GM21825 (cell line): ENCODE measurements around the gene CNDP2.

Experiments
- ATAC-seq: cut with Tn5 transposase; IDR thresholded peaks from one replicate; pipeline ENCODE4 v1.9.1; 2021; ENCODE audit warnings: mild to moderate bottlenecking, moderate library complexity; ENCODE audit not compliant: unreplicated experiment

Gene CNDP2

DNA sequence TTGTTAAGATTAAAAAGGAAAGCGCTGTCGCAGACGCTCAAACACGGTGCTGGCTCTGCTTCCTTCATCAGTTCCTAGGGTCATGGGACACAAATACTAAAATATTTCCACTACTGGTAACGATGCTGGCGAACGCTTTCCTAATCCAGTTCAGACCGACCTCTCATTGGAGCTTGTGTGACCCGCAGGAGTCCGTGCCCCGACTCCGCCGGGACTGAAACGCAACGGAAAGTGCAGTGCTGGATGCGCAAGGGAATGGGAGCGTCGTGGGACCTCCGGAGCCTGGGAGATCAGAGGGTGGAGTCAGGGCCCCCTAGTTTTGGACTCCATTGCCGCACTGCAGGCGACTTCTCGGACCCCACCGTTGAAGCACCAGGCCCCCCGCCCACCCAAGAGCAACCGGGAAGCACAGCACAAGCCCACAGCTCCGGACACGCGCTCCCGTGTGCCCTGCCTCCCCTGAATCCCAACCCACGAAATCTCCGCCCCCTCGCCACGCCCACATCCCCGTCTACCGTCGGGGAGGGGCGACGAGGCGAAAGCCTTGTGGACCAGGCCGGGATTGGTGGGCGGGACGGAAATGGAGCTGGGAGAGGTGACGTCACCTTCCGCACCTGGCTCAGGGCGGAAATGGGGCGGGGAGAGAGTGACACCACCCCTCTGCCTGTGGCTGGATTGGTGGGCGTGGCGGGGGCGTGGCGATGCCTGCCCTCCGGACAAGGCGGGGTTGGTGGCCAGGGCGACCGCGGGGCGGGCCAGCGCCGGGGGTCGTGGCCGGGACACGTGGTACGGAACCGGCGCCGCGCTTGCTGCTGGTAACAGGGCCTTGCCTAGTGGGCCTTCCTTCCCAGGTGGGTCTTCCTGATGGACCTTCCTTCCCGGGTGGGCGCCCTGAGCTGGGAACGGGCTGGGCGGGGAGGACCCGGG is at the start of gene CNDP2:
CNDP2 (plus strand) TSS at position 783 of the 927 bp plus-strand sequence. CDS start 3,611 bp downstream, outside the sequence.
- peak; percentile 73 for ATAC-seq

DNA sequence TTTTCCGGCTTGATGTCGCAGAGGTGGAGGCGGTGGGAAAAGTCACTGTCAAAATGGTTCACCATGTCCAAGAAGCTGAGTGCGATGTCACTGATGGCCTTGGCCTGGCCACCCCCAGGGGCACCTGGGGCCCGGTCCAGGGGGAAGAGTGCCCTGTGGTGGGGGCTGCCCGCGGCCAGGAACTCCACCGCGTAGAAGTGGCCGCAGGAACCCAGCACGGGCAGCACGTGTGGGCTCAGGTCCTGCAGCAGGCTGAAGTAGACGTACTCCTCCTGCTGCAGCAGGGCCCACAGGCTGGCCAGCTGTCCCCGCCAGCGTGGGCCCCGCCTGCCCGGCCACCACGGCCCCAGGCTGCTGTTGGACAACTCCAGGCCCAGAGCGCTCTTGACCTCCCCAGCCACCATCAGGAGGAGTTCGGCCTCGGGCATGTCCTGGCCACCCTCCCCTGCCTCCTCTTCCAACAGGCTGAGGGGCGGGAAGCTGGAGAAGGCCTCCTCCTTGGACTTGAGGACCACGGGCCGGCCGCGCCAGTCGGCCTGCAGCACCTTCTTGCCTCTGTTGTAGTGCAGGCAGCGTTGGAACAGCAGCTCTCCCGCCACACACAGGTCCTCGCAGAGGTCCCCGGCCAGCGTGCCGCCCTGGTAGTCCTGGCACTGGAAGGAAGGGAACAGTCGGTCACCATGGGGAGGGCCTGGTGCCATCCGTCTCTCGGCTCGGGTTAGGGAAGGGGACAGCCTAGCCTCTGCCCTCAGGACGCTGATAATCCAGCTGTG is 49.3 kb upstream of the CNDP2 start:
- ATAC-seq = no peak

DNA sequence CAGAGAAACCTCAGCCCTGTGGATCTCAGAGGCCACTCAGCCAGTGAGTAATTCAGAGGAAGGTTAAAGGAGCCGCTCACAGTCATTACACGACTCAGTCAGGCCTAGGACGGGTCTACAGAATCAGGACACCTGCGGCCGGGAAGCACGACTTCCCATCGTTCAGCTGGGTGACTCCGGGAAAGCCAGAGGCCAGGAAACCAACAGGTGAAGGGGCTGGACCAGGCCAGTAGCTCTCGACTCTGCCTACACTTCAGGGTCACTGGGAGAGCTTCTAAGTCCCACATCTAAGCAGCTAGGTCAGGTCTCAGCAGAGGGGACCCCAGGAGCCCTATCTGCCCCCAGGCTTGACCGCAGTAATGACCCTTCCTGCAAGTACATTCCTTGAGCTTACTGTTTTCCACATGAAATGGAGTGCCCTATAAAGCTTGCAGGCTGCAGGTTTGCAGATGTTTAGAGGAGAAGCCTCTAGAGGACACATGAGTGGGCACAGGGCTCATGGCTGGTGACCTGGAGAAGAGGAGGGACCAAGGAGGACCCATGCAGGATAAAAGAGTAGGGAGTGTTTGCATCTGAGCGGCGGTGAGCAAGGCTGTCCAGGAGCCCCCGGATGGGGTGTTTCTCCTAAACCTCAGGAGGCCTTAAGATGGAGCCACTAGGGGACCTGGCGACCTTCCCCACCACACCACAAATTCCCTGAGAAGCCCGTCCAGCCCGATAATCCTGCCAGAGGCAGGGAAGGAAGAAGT is 48.6 kb upstream of the CNDP2 start:
- no peak for ATAC-seq

DNA sequence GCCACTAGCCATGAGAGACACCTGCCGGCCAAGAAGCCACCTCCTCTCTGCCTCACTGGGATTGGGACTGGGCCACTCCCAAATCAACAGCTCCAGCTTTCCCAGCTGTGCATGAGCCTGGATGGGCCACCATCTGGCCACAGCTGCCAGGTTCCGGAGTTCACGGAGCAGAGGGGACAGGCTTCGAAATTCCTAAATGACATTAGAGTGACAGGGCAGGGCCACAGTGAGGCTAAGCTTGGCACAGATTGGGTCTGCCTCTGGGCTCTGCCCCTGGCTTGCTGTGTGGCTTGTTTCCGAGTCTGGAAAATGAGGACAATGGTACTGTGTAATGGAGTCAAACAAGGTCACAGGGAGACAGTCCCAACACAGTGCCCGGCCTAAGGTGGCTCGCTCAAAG is 45.5 kb upstream of the CNDP2 start:
- ATAC-seq = no peak

DNA sequence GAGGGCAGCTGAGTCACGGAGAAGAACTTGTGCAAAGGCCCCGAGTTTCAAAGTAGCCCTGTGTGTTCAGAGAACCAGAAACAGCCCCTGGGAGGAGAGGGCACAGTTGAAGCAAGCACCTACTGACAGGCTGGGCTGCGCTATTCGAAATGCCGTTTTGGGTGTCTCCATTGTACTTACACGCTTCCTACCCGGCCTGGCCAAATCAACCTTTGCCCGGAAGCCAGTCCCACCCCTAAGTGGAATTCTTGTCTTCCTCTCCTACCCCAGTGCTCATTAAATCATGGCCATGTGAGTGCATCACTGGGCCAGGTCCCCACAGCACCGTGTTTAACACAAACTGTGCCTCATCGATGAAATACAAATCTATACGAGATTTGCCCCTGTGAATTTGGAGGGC is 45.0 kb upstream of the CNDP2 start:
- ATAC-seq = no peak

DNA sequence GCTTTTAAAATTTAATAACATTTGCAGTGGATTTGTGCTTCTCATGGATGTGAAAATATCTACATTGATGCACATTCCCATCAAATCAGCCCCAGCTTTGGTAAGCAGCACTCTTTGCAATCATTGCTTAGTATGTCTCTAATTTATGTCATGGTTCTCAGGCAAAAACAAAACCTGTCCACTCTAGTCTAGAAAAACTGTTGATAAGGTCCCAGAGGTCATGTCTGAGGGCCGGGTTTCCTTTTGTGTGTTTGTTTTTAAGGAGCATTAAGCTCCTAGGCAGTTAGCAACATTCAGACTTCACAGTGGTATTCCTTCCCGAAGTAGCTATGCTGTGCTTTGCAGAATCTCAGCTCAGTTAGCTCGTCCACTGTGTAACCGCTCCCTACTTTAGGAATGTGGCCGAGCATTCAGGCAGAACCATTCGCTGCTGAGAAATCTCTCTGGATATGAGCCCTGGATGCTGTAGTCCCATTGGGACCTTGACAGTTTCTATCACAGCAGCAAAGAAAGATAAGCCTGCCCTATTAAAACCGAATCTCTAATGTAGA is 43.1 kb upstream of the CNDP2 start:
- no peak for ATAC-seq

DNA sequence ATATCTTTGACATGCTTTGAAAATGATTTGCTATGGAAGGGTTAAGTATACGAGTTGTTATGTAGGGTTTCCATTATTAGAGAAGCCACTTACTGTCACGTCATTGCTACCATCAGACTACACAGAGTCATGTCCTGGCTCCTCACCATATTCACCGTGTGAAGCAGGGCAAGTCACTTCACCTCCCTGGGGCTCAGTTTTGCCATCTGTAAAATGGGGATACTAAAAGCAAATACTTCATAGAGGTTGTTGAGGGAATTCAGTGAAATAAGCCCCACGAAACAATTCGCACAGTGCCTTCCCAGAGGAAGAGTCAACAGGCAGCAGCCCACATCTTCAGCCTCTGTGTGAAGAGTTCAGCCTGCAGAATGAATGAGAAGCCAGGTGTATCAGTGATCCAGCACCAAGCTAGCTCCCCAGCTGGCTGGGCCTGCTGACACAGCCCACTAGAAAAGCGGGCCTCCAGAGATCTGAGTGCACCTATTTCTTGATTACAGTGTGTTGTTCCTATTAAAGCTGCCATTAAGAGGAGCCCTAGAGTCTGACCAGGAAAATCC is 42.4 kb upstream of the CNDP2 start:
- no peak for ATAC-seq

DNA sequence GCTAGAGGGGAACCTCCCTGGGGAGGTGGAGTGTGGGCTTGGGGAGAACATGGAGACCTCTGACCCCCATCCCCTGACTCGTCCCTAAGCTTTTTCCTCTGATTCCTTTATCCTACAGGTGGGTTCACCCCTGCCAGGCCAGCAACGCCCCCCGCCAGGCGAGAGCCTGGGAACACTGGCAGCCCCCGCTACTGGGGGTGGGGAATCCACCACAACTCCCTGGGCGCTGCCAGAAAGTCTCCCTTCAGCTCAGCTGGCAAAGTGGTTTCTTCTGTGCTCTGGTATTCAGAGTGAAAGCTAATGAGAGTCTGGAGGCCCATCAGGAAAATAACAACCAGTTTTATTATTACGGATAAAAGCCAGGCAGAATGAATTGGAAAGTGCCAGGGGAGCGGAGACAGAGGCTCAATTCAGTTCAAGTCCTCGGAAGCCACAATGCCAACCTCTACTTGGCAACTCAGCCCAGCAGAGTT is 41.8 kb upstream of the CNDP2 start:
- ATAC-seq = no peak

DNA sequence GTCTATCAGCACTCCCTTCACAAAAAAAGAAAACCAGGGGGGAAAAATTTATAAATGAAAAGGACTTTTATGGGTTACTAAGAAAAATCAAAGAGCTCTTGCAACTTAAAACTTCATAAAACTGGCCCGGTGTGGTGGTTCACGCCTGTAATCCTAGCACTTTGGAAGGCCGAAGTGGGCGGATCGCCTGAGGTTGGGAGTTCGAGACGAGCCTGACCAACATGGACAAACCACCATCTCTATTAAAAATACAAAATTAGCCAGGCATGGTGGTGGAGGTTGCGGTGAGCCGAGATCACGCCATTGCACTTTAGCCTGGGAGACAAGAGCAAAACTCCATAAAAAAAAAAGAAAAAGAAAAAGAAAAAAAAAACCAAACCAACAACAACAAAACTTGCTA is 40.8 kb upstream of the CNDP2 start:
- ATAC-seq = no peak

DNA sequence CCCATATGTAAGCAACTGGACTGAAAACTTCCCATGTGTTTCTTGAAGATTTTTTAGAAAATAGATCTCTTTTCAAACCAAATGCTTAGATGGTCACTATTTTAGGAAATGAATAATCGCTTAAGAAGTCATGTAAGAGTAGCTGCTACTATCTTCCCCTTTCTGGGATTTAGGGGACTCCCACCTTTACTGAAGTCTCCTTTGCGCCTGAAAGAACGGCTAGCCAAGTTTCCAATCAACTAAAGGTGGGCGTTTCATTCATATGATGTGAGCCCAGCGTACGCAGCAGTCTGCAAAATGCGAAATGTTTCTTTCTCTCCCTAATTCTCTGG is 40.2 kb upstream of the CNDP2 start:
- no peak for ATAC-seq

DNA sequence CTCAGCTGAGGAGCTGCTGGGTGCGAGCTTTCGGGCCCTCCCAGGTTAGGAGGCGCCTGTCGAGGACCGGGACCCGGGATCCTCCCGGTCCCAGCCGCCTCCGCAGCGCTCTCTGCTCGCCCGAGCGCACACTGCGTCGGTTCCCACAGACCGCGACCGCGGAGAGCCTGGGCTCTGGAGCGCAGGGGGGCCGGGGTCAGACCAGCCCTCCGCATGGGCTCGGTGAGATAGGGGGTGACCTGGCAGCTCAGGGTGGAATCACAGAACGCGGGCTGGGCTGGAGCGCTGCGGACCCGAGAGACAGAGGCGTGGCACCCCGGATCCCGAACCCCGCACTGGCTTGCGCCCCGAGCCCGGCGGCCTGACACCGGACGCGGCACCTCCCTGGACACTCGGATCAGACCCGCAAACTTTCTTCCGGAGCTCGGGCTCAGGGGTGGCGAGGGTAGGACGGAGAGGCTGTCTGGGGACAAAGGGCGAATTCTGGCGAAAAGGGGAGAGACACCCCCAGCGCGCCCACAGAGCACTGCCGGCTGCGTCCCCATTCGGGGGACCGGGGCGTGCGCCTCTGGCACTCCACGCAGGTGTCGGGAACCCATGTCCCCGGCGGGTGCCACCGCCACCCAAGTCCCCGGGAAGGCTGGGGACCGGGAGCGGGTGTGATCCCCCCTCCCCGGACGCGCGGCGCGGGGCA is 39.7 kb upstream of the CNDP2 start:
- ATAC-seq = no peak

DNA sequence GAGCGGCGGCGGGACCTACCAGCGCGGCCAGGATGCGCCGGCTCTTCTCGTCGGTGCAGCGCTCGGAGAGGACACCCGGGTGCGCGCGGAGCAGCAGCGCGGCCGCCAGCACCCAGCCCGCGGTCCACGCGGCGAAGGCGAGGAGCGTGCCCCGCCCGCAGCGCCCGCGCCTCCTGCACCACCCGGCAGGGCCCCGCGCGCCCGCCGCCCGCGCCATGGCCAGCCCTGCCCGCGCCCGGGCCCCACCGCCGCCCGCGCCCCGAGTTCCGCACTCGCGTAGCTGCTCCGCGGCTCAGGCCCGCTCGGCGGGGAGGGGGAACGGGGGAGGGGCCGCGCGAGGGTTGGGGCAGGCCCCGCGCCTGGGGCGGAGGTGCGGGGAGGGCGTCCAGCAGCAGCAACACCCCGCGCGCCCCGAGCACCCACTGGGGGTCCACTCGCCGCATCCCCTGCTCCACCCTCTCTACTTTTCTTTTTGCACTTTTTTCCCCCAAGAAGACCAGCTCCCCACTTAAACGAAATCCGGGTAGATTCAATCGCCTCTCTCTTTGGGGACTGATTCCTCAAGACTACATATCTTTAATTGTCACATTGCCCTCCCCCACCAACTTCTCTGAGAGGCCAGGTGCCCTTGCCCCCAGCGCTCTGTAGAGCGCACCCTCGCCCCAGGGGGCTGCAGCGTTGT is 39.0 kb upstream of the CNDP2 start, which contains the start of gene DIPK1C:
DIPK1C (minus strand) TSS at position 266 of the 682 bp plus-strand sequence; CDS start at position 217, 49 bp downstream.
- no peak for ATAC-seq

DNA sequence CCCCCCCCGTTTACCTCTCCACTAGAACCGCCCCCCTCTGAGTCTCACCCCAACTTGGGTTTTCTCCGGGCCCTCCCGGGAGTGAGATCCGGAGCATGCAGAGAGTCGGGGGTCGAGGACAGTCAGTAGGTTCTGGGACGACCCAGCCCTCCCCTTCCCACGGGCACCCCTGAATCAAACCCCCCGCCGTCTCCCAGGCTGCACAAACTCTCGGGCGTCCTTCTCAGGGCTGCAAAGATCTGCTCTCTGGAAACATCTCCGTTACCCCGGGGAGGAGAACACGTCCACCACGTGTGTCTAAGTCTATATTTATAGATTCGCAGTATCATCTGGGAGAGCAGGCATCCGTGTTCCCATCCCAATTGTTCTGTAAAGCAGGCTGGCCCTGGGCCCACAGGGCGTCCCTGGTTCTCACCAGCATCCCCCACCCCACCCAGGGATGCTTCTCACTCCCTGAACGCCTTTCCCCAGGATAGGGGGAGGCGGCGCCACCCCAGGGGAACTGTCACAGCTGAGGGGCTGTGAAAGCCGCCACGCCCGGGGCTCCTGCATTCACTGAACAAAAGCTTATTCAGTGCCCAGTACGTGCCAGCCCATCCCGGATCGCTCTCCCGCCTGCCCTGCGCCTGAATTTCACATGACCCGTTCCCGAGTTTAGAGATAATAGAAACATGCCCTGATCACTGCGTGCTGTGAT is 38.3 kb upstream of the CNDP2 start:
- no peak for ATAC-seq

DNA sequence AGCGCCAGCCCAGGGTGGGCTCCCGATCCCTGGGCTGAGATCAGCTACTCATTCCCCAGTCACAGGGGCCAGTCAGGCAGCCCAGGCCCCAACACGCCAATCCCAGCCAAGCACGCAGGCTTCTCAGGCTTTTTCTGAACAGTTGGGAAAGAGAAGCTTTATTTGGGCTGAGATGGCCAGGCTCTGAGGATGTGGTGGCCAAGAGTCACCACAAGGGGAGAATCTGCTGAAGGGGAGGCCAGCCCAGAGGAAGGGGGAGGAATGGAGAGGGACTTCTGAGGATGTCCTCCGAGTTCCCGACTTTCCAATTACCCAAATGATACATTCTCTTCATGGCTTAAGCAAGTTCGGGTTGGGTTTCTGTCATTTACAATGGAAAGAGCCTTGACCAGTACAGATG is 36.3 kb upstream of the CNDP2 start:
- no peak for ATAC-seq

DNA sequence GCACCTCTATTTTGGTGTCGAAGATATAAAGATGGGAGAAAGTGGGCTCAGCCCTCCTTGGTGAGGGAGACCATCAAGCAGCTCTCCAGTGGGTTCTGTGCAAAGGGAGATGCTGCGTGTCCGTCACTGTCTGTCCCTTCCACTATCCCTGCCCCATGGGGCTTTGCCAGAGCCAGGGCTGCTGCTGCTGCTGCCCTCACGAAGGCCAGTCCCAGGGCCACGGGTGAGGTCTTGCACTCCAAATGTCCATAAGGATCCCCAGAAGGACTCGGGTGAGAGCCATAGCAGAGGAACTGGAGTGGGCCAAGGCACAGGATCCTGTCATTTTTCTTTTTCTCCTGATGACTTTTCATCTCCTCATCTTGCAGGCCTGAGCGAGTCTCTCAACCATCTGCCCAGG is 35.3 kb upstream of the CNDP2 start:
- ATAC-seq = no peak

DNA sequence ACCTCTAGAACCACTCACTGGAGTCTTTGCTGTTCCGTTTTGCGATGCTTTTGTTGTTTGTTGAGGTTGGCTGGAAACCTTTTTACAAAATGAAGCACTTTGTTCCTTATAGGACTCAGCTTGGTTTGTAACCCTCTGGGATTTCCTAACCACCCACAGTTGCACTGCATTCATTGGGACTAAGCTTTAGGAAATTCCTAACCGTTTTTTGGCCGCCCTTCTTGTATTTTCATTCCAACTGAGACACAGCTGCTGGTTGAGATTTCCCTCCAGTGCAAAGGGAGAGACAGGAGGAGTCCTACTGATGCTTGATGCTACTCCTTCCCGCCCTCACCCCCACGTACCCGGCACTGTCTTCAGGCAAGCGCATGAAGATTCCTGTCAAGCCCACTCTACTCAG is 32.9 kb upstream of the CNDP2 start:
- no peak for ATAC-seq

DNA sequence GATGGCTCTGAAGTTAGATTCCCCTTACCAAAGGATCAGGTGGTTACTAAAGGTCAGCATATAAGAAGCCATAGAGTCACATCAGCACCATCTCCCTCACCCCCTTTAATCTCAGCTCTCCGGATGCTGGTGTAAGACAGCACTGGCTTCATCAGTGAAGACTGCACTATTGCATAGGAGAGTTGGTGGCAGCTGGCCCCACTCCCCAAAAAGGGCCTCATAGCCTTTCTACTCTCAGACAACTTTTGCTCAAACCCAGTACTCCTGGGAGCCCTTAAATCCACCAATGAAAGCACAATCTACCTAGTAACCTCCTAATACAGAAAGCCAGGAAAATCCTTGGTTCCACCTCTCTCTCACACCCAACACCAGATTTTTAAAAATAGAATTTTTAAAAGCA is 32.2 kb upstream of the CNDP2 start:
- no peak for ATAC-seq

DNA sequence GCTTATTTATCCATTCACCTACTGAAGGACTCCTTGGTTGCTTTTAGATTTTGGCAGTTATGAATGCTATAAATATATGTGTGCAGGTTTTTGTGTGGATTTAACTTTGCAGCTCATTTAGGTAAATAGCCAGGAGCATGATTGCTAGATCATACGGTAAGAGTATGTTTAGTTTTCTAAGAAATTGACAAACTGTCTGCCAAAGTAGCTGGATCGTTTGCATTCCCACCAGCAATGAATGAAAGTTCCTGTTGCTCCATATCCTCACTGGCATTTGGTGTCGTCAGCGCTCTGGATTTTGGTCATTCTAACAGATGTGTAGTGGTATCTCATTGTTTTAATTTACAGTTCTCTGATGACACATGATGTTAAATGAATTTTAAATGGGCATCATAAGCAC is 30.4 kb upstream of the CNDP2 start:
- ATAC-seq = no peak

DNA sequence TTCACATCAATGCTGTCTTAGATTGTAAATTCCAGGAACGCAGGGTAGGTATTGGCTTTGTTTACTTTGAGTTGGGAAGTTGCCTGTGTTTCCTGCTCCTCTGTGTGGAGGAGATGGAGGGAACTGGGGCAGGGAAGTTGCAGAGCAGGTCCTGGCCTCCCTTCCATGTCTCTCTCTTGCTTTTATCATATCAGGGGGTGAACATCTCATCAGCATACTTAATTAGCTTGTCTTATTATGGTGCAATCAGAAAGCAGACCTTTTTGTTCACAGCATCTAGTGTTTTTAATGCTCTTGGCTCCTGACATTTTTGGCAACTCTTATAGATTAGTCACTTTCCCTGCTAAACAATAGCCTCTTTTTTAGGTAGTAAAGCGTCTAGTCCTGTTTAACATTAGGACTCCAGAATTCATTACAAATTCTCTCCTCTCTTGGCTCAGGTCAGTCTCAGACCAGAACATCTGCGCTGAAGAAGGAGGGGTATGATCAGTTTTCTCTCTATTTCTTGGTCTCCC is 27.6 kb upstream of the CNDP2 start:
- ATAC-seq = no peak
